Smooth muscle cell (in vitro differentiated cells): Measurements from ENCODE around the gene DIP2C. TPM values are rescaled to one million over a fixed set of nuclear protein-coding genes. Genes with fewer than 3 reads are reported as not detected.

Source experiments
- DNase-seq: peaks from one replicate; lab custom pipeline; 2025; ENCODE audit not compliant: unreplicated experiment; lab: John Stamatoyannopoulos, UW
- H2AFZ ChIP-seq: fragments of 200-600 bp; sonication (generic); 2 replicates; pipeline ENCODE4 v1.6.0; 2016; ENCODE audit warnings: antibody characterized with exemption, low read depth, mild to moderate bottlenecking
- H3F3A ChIP-seq: fragments of 200-600 bp; sonication (generic); 2 replicates; pipeline ENCODE4 v1.6.0; 2017; ENCODE audit warnings: antibody characterized with exemption, low read depth
- H3K27ac ChIP-seq: fragments of 200-600 bp; sonication (generic); 2 replicates; pipeline ENCODE4 v1.5.1; 2016; ENCODE audit warnings: low read depth, mild to moderate bottlenecking
- H3K27me3 ChIP-seq: fragments of 200-600 bp; sonication (generic); 2 replicates; pipeline ENCODE4 v1.6.1; 2016; ENCODE audit warnings: low read depth, mild to moderate bottlenecking
- H3K36me3 ChIP-seq: fragments of 200-600 bp; sonication (generic); 2 replicates; pipeline ENCODE4 v1.5.1; 2016; ENCODE audit warnings: low read depth
- H3K4me1 ChIP-seq: fragments of 200-600 bp; sonication (generic); 2 replicates; pipeline ENCODE4 v1.5.1; 2016; ENCODE audit warnings: low read depth
- H3K4me2 ChIP-seq: fragments of 200-600 bp; sonication (generic); 2 replicates; pipeline ENCODE4 v1.6.0; 2016; ENCODE audit warnings: mild to moderate bottlenecking
- H3K4me3 ChIP-seq: fragments of 200-600 bp; sonication (generic); 2 replicates; pipeline ENCODE4 v1.5.1; 2016; ENCODE audit warnings: mild to moderate bottlenecking
- H3K79me2 ChIP-seq: fragments of 200-600 bp; sonication (generic); 2 replicates; pipeline ENCODE4 v1.6.0; 2016; ENCODE audit warnings: low read depth, mild to moderate bottlenecking
- H3K9ac ChIP-seq: fragments of 200-600 bp; sonication (generic); 2 replicates; pipeline ENCODE4 v1.6.0; 2016; ENCODE audit warnings: low read depth
- H3K9me3 ChIP-seq: fragments of 200-600 bp; sonication (generic); replicated peaks from 2 replicates; pipeline ENCODE4 v1.5.1; 2016; ENCODE audit warnings: low read depth
- H4K20me1 ChIP-seq: fragments of 200-600 bp; sonication (generic); 2 replicates; pipeline ENCODE4 v1.6.0; 2016; ENCODE audit warnings: low read depth
- WGBS: methylation state at CpG from one replicate; pipeline ENCODE4 v1.1.7; 2016; ENCODE audit warnings: low lambda C conversion rate; 5-methylcytosine and 5-hydroxymethylcytosine counted together
- polyA plus RNA-seq: library from polyadenylated mRNA; unstranded; fragments of >200 nt; fragmentation: Nextera tagmentation; extraction: Ambion mirVana; gene quantifications from 2 replicates; pipeline ENCODE4 v1.2.1, GENCODE V29; 2016
- total RNA-seq: library from RNA; depleted of rRNA; stranded (reverse); fragments of >200 nt; gene quantifications from 2 replicates; pipeline ENCODE4 v1.2.3, GENCODE V29; 2014
- TF ChIP-seq, protein P1 (sequence below): fragments of 200-600 bp; sonication (generic); IDR thresholded peaks from 2 replicates; pipeline ENCODE4 v1.5.1; 2017; ENCODE audit warnings: borderline replicate concordance, mild to moderate bottlenecking, antibody characterized with exemption; ENCODE audit not compliant: insufficient read depth, poor library complexity, severe bottlenecking

Gene DIP2C
- total and polyA plus RNA-seq, 2 experiments from 2014 or later = 14.9 to 15.3 TPM

- Histone ChIP-seq H3K9me3 (no peaks in the 10 kb centered on the region), H3K4me3 (no peak overlapping the region), H3K4me2 (no peak overlapping the region), H4K20me1 (no peaks in the 10 kb centered on the region), H2AFZ (no peak overlapping the region), H3F3A (no peaks in the 10 kb centered on the region), H3K27me3 (no peaks in the 10 kb centered on the region), H3K36me3 (peaks cover 9% of the 10 kb centered on the region), H3K27ac (no peak overlapping the region), H3K79me2 (no peaks in the 10 kb centered on the region), H3K4me1 (no peaks in the 10 kb centered on the region), H3K9ac (no peak overlapping the region)
- no peak for DNase-seq
- 94% methylated on average over 18 of the region's 18 CpGs for WGBS
- TF ChIP-seq, protein P1, sequence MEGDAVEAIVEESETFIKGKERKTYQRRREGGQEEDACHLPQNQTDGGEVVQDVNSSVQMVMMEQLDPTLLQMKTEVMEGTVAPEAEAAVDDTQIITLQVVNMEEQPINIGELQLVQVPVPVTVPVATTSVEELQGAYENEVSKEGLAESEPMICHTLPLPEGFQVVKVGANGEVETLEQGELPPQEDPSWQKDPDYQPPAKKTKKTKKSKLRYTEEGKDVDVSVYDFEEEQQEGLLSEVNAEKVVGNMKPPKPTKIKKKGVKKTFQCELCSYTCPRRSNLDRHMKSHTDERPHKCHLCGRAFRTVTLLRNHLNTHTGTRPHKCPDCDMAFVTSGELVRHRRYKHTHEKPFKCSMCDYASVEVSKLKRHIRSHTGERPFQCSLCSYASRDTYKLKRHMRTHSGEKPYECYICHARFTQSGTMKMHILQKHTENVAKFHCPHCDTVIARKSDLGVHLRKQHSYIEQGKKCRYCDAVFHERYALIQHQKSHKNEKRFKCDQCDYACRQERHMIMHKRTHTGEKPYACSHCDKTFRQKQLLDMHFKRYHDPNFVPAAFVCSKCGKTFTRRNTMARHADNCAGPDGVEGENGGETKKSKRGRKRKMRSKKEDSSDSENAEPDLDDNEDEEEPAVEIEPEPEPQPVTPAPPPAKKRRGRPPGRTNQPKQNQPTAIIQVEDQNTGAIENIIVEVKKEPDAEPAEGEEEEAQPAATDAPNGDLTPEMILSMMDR = no peak
Observed at GRCh38 chr10:359093-359492, 330.4 kb downstream of the DIP2C start.

- H3K9ac ChIP-seq = no peak overlapping the region
- no peak overlapping the region for H3K27ac ChIP-seq
- H3K79me2 ChIP-seq = no peaks in the 10 kb centered on the region
- H3K4me2 ChIP-seq = no peak overlapping the region
- no peaks in the 10 kb centered on the region for H3K9me3 ChIP-seq
- no peaks in the 10 kb centered on the region for H3K27me3 ChIP-seq
- H3K36me3 ChIP-seq = peaks cover 9% of the 10 kb centered on the region
- H3F3A ChIP-seq = no peaks in the 10 kb centered on the region
- H3K4me3 ChIP-seq = no peak overlapping the region
- no peak overlapping the region for H2AFZ ChIP-seq
- DNase-seq = no peak
- no peaks in the 10 kb centered on the region for H3K4me1 ChIP-seq
- H4K20me1 ChIP-seq = no peaks in the 10 kb centered on the region
- 98% methylated on average over 40 of the region's 40 CpGs for WGBS
- TF ChIP-seq, protein P1 = no peak
Observed at GRCh38 chr10:357201-357950, 332.1 kb downstream of the DIP2C start.

DNA sequence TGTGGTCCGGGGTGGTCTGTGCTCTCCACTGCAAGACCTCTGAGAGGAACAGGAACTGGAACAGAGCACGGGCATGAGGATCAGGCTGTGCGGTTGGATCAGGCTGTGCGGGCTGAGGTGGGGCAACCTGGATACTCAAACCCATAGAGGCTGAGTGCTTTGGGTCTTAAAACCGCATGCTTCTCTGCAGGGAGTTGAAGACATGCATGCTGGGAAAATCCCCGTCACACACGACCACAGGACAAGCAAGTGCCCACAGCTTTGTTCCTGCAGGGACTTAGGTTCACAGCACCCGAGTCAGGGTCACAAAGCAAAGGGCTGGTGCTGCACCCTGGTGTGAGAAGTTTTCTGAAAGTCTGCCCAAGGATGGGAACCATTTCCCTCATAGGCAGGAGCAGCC is 333.0 kb downstream of the DIP2C start:
- TF ChIP-seq, protein P1 = no peak
- Histone ChIP-seq H3K79me2 (no peaks in the 10 kb centered on the region), H3K9me3 (no peaks in the 10 kb centered on the region), H4K20me1 (no peaks in the 10 kb centered on the region), H3K27ac (no peak overlapping the region), H3K4me3 (no peak overlapping the region), H3K4me2 (no peak overlapping the region), H3K36me3 (peaks cover 9% of the 10 kb centered on the region), H3K9ac (no peak overlapping the region), H3K4me1 (no peaks in the 10 kb centered on the region), H3F3A (no peaks in the 10 kb centered on the region), H2AFZ (no peak overlapping the region), H3K27me3 (no peaks in the 10 kb centered on the region)
- DNase-seq = no peak
- 94% methylated on average over 8 of the region's 8 CpGs for WGBS

- Histone ChIP-seq H3K79me2 (no peaks in the 10 kb centered on the region), H3K9me3 (no peaks in the 10 kb centered on the region), H3K27ac (no peak overlapping the region), H4K20me1 (no peaks in the 10 kb centered on the region), H3F3A (no peaks in the 10 kb centered on the region), H3K27me3 (no peaks in the 10 kb centered on the region), H3K4me3 (no peak overlapping the region), H3K4me1 (no peaks in the 10 kb centered on the region), H3K4me2 (no peak overlapping the region), H3K36me3 (peaks cover 9% of the 10 kb centered on the region), H3K9ac (no peak overlapping the region), H2AFZ (no peak overlapping the region)
- DNase-seq = no peak
- WGBS = 97% methylated on average over 20 of the region's 20 CpGs
- TF ChIP-seq, protein P1 = no peak
Observed at GRCh38 chr10:354901-355617, 334.4 kb downstream of the DIP2C start.
